GM21528 (cell line): ENCODE measurements around the gene RBM19.
"Not testable (repeated sequence)": the region's sequence is repeated elsewhere in the genome, so short reads cannot be mapped to it uniquely, and the experiment has no call there.

Source experiments
- ATAC-seq: cut with Tn5 transposase; IDR thresholded peaks from one replicate; pipeline ENCODE4 v1.9.1; 2021; ENCODE audit warnings: mild to moderate bottlenecking, moderate library complexity; ENCODE audit not compliant: unreplicated experiment, low FRiP score

RBM19 gene

DNA sequence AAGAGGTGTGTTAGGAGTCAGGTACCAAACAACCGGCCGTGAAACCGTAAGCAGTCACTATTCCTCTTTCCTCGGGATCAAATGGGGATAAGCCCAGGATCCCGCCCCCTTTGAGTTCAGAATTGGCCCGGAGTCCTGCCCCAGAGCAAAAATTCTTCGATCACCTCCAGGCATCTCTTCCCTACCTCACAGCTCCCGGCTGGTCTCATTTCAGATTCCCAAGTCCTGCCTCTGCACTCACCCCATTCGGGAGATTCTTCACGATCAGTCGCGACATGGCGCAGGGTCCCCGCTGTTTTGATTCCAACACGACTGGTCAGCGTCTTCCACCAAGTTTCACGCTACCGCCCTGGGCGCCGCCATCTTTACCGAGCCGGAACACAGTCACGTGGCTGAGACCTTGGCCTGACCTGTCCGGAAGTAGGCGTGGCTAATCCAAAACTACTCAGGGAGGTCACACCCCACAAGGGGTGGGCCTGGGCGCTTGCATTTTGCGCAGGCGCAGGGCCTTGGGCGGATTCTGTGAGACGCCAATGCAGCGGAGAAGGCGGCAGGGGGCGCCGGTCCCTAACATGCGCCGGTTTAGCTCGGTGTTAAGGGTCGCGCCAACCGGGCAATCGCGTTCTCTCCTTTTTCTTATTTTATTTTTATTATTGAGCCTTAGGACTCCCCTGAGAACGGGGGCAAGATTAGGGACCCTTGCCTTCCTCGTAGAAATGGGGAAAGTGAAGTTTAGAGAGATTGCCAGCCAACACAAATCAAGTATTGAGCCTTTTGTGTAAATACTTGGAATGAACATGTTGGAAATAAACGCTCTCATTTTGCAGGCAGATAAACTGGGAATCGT, at the start of gene RBM19:
Gene RBM19, minus strand, starts transcription at position 375 of the 847 bp plus-strand sequence. Its CDS starts 98 bp downstream, at position 277.
- peak; percentile 98 for ATAC-seq

GRCh38 chr12:114015851-114016250, 49.7 kb upstream of the RBM19 start:
- no peak for ATAC-seq

GRCh38 chr12:114013575-114014345, 47.6 kb upstream of the RBM19 start:
- no peak for ATAC-seq

DNA sequence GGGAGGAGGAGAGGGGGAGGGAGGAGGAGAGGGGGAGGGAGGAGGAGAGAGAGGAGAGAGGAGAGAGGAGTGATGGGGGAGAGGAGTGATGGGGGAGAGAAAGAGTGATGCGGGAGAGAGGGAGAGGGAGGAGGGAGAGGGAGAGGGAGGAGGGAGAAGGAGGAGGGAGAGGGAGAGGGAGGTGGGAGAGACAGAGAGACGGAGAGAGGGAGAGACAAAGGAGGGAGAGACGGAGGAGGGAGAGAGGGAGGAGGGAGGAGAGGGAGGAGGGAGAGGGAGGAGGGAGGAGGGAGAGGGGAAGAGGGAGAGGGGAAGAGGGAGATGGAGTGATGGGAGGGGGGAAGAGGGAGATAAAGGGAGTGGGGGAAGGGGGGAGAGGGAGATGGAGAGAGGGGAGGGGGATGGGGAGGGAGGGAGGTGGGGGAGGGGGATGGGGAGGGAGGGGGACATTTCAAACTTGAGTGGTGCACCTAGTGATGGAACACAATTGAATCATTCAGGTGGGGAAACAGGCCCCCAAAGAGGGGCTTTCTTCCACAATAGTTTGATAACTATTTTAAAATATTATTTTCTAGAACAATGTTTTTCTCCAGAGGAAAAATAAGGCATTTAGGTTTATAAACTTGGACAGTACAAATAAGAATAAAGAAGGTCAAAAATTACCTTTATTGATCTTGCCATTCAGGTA, 46.8 kb upstream of the RBM19 start:
- no peak for ATAC-seq

DNA sequence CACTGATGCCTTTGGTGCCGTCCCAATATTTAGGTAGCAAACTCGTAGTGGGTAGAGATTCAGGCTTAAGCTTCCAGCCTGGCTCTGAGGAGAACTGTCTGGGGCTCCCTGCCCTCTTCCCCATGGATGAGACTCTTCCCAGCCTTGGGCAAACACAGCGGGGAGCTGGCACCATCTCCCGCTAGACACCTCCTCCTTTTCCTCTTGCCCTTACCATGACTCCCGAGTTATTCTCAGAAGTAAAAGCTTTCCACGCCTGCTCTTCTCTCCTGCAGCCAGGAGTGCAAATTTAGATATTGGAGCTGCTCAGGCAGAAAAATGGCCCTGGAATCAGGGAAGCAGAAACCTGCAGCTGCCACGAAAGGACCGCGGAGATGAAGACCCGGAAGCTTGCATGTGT, 45.6 kb upstream of the RBM19 start:
- no peak for ATAC-seq

DNA sequence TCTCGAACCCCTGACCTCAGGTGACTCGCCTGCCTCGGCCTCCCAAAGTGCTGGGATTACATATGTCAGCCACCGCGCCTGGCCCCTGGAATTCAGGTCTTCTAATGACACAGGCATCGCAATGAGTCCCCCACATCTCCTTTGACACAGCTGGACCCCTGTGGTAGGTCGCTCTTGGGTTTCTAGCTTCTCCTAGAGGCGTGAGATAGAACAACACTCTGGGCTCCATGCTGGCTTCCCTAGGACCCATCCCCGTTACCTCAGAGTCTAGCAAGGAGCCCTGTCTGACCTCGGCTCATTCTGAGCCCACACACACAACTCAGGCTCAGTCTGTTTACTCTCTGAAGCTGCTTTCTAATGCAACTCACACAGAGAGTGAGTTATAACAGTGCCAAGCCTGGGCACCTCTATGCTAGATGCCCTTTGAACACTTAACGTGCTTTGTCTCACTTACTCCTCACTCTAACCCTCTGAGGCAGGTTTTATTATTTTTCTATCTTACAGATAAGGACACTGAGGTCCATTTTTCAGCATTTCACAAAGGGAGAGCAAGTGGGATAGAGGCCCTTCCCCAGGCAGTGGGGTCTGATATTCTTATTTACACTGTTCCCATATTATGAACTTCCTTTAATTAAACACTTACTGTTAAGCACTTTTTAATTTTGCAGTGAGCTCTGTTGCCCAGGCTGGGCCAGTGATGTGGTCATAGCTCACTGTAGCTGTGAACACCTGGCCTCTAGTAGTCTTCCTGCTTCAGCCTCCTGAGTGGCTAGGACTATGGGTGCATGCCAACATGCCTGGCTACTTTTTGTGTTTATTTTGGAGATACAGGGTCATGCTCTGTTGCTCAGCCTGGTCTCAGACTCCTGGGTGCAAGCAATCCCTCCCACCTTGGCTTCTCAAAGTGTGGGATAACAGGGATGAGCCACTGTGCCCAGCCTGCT, 40.6 kb upstream of the RBM19 start:
- ATAC-seq = no peak

GRCh38 chr12:114004402-114004801, 38.3 kb upstream of the RBM19 start:
- ATAC-seq = no peak

DNA sequence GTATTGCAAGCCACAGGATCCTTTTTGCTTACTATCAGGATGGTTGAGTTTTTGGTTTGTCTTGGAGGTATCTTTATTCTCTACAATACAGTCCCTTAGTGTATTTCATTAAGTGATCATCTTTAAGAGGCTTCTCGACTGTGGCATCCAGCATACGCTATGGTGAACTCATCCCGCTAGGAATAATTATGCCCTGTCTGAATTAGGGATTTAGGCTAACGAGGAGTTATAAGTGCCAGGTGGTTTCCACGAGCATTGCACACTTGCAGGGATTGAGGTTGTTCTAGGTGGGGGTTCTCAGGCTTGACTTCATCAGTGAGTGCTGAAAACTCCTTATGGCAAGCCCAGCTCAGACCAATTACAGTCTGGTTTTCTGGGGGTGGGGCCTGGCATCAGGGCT, 37.2 kb upstream of the RBM19 start:
- ATAC-seq = no peak

- no peak for ATAC-seq
Measured at GRCh38 chr12:114001511-114002340, 35.6 kb upstream of the RBM19 start.

GRCh38 chr12:114000861-114001260, 34.7 kb upstream of the RBM19 start:
- ATAC-seq = no peak

DNA sequence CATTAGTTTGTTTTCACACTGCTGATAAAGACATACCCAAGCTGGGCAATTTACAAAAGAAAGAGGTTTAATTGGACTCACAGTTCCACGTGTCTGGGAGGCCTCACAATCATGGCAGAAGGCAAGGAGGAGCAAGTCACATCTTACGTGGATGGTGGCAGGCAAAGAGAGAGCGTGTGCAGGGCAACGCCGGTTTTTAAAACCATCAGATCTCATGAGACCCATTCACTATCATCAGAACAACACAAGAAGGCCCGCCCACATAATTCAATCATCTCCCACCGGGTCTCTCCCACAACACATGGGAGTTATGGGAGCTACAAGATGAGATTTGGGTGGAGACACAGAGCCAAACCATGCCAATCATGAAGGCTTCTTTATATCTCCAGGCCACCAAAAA, 34.1 kb upstream of the RBM19 start:
- not testable (repeated sequence) for ATAC-seq

- no peak for ATAC-seq
Measured at GRCh38 chr12:113997365-113997764, 31.2 kb upstream of the RBM19 start.

DNA sequence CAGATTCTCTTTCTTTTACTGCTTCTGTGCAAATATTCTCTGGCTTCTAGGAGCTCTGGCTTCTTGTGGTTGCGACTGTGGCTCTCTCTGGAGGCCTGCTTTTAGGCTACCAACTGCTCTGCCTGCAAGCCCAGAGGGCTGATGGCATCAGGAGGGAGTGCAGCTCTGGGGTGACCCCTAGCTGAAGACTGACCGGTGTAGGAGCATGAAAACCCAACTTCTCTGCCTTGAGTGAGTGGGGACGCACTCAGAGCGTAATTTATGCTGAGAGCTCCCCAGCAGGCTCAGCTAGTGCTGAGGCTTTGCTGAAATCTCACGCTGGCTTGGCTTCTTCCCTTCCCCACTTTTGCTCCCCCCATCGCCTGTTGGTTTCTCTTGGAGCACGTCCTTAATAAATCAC, 29.9 kb upstream of the RBM19 start:
- no peak for ATAC-seq

DNA sequence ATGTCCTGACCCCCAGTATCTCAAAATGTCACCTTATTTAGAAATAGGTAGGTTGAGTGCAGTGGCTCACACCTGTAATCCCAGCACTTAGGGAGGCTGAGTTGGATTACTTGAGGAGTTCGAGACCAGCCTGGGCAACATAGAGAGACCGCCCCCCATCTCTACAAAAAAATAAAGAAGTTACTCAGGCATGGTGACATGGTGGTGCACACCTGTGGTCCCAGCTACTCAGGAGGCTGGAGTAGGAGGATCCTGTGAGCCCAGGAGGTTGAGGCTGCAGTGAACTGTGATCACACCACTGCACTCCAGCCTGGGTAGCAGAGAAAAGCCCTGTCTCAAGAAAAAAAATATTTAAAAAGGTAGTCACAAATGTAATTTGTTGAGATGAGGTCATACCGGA, 27.9 kb upstream of the RBM19 start:
- ATAC-seq = no peak

- ATAC-seq = not testable (repeated sequence)
Measured at GRCh38 chr12:113992751-113993150, 26.6 kb upstream of the RBM19 start.

DNA sequence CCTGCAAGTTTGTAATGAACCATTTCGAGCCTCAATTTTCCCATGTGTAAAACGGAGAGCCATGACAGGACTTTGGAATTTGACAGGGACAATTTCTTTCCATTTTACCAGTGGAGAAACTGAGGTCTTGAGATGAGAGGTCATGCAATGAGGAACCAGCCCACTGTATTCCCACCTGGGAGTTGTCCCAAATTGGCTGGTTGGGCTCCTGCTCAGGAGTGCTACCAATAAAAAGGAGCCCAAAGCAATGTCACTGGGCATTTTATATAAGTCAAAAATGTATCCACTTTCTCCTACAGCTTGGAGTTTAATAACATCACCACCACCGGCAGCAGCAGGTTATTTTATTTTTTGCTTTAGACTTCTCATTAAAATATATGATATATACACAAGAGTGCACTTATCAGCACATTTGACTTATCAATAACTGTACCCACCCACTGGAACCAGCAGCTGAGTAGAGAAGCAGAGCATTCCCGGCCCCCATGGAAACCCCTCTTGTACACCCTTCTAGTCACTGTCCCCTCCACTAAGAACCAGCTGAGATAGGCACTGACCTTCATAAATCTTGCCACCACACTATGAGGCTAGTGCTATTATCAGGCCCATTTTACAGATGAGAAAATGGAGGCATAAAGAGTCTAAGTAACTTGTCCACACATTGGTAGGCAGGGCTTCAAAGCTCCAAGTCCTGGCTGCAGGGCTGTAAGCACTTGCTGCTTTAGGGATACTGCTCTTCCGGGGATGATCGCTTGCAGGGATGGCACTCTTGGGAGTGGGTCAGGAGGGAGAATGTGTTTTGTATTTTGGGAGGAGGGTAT, 25.3 kb upstream of the RBM19 start:
- ATAC-seq = no peak

GRCh38 chr12:113990250-113991223, 24.4 kb upstream of the RBM19 start:
- ATAC-seq = no peak
